Measurements from ENCODE around the gene TLL1.

- TF ChIP-seq SP1 (IDR thresholded peaks at IDR 0.05) = no peak
- no peak for TF ChIP-seq FOXK2 (IDR thresholded peaks at IDR 0.05)
- TF ChIP-seq ZNF384 (IDR thresholded peaks at IDR 0.05) = no peak
- no peak for TF ChIP-seq HDGF (IDR thresholded peaks at IDR 0.05; ENCODE audit: borderline replicate concordance)
Measured at GRCh38 chr4:165872461-165873297, at the start of gene TLL1.
